HTR-8/SVneo (cell line): ENCODE results near the gene CD34.
"Not testable (repeated sequence)": the region's sequence is repeated elsewhere in the genome, so short reads cannot be mapped to it uniquely, and the experiment has no call there.

Source experiments
- DNase-seq: peaks from one replicate; pipeline ENCODE4 v3.0.0; 2011; ENCODE audit warnings: low spot score, mixed read lengths; ENCODE audit not compliant: insufficient read length
- FAIRE-seq: peaks from 2 replicates; lab custom pipeline; 2011; peaks lifted over from hg19 to GRCh38; lab: Jason Lieb, UNC

Gene CD34

GRCh38 chr1:207933205-207933800, 22.4 kb upstream of the CD34 start:
- no peak for DNase-seq
- no peak for FAIRE-seq

DNA sequence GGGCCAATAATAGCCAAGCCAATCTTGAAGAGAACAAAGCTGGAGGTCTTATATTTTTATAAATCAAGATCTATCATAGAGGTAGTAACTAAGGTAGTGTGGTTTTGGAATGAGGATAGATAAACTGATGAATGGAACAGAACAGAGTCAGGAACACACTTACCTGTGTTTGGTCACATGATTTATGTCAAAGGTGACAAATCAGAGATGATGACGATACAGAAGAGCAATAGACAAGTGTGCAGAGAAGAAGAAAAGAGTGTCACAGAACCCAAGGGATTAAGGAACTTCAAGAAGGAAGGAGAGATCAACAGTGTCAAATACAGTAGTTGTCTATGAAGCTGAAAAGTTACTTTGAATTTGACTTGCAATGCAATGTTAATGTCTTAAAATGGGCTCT, 16.1 kb upstream of the CD34 start:
- FAIRE-seq = no peak
- no peak for DNase-seq

DNA sequence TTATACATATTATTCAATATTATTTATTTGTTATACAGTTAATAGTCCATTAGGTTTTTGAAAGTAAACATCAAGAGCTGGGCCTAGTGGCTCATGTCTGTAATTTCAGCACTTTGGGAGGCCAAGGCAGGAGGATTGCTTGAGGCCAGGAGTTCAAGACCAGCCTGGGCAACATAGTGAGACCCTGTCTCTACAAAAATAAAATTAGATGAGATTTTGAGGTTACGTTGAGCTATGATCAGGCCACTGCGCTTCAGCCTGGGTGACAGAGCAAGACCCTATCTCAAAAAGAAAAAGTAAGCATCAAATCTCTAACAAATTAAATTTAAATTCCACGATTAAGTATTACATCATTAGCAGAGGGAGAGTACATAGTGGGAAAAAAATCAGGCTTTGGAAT, 15.0 kb upstream of the CD34 start:
- DNase-seq, FAIRE-seq: not testable (repeated sequence)

DNA sequence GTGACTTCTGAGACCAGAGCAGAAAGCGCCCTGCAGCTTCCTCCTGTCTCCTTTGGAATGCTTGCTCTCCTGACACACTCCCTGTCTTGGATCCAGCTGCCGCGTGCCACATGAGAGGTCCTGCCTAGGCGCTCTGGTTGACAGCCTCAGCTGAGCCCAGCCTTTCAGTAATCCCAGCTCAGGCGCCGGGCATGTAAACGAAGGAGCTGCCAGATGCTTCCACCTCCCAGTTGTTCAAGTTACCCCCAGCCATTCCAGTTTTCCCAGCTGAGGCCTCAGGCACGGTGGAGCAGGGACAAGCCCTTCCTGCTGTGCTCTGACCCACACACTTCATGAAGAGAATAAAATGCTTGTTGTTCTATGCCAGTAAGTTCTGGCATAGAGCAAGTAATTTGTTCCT, 14.3 kb upstream of the CD34 start:
- FAIRE-seq = no peak
- DNase-seq = no peak

DNA sequence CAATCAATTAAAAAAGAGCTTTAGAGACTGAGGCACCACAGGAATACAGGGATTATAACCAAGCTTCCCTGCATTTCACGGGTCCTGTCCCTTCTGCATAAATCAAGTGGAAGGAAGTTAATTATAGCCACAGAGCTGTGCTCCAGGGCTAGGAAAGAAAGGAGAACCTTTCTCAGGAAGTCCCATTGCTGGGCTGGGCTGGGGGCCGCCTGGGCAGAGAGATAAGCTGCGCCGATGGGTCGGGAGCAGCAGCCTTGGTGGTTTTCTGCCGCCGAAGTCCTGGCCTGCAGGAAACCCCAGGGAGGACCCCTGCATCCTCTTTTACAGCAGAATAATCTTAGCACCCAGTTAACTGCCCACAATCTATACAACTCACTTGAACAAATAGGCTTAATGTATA, 12.6 kb upstream of the CD34 start:
- no peak for DNase-seq
- FAIRE-seq = no peak

- DNase-seq = no peak
- no peak for FAIRE-seq
Measured at GRCh38 chr1:207923121-207923520, 12.2 kb upstream of the CD34 start.

DNA sequence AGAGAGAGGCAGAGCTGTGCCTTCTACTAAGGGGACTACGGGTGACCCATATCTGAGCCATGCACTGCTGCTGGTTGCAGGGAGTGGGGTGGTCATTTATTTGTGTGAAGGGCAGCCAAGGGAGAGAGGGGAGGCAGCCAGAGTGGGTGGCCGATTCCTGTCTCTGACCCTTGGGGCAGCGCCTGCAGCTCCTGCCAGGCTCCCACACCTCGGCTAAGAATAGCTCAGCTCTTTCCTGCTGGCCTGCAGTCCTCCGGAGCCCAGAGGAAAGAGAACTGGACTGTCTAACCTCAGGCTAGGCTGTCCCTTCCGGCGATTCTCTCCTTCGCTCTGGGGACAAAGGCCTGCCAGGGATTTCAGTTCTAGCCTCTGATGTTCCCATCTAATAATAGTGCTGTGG, 11.6 kb upstream of the CD34 start:
- no peak for DNase-seq
- FAIRE-seq = no peak

DNA sequence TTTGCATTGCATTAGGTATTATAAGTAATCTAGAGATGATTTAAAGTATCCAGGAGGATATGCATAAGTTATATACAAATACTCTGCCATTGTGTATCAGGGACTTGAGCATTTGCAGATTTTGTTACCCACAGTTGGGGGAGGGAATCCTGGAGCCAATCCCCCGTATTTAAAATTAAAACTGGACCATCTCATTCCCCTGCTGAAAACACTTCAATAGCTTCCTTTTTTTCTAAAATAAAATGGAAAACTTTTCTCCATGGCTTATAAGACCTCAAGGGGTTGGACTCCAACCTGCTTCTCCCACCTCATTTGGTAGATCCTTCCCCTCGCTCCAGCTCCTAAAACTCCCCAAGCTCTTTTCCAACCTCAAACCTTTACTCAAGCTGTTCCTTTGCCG, 10.4 kb upstream of the CD34 start:
- FAIRE-seq = no peak
- DNase-seq = no peak

- no peak for FAIRE-seq
- DNase-seq = no peak
Measured at GRCh38 chr1:207920444-207921021, 9.6 kb upstream of the CD34 start.

DNA sequence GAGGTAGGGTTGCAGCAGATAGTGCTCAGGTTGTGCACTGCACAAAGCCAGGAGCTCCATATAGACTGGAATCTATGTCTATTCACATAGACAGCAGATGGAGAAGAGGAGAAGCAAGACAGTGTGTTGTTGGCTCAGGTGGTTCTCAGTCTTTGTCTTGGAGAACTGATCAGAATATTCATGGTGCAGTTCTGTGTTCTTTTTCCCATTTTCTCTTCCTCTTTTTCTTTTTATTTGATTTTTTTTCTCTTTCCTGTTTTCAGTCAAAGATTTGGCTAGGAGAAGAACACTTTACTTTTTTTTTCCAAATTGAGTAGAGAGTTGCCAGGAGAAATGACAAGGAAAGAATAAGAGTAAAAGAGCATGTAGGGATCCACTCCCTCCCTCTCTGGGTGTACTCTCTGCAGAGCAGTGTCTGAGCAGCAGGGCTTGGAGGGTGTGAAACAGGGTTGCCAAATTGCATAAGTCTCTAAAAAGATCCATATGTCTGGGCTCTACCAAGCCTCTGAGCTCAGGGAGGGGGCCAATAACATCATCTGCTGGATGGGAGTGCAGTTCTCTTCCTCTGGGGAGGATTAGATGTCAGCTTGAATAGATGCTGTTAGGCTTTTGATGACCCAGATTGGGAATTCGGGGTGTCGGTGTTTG, 8.7 kb upstream of the CD34 start:
- no peak for FAIRE-seq

GRCh38 chr1:207918581-207918980, 7.7 kb upstream of the CD34 start:
- FAIRE-seq (no peak), DNase-seq (no peak)

More for the DNA sequence above, 8.7 kb upstream of the CD34 start:
- no peak for DNase-seq

GRCh38 chr1:207918011-207918410, 7.1 kb upstream of the CD34 start:
- FAIRE-seq (no peak), DNase-seq (no peak)

GRCh38 chr1:207917080-207917479, 6.2 kb upstream of the CD34 start:
- no peak for DNase-seq
- FAIRE-seq = no peak

DNA sequence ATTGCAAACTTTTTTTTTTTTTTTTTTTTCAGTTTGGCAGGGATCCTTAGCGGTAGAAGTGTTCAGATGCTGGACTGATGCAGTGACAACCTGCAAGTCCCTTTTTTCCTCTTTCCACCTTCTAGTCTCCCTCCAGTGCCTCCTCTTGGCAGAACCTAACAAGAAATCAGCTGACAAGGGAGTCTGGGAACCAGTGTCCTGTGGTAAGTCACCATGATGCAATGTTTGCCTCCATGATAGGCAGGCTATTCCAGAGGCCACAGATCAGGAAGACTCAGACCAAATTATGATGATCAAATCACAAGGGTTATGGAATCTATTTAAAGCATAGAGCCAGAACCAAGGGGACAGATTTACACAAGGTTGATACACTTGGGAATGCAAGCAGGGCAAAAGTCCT, 3.0 kb upstream of the CD34 start:
- no peak for DNase-seq
- no peak for FAIRE-seq

- DNase-seq (no peak), FAIRE-seq (no peak)
Measured at GRCh38 chr1:207911856-207912760, 1.2 kb upstream of the CD34 start.

DNA sequence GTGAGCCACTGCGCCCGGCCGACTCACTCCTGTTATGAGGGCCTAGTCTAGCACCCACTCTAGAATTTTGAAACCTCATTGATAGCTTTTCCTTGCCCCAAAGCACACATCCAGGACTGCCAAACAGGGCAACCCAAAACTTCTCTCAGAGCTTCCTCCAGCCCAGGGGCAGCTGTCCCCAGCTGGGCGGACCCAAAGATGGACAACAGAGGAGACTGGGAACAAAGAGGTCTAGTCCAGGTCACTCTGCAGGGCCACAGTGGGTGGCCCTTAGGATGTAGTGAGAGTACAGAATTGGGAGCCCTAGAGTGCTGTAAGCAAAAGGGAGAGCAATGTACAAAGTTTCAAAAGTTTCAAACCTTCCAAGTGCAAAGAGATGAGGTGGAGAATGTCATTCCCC, 1.2 kb downstream of the CD34 start:
- FAIRE-seq (no peak), DNase-seq (no peak)

GRCh38 chr1:207908107-207908734, 2.7 kb downstream of the CD34 start:
- DNase-seq (no peak), FAIRE-seq (no peak)

- no peak for FAIRE-seq
- DNase-seq = no peak
Measured at GRCh38 chr1:207904391-207904790, 6.5 kb downstream of the CD34 start.

GRCh38 chr1:207903767-207904166, 7.2 kb downstream of the CD34 start:
- no peak for DNase-seq
- no peak for FAIRE-seq

GRCh38 chr1:207903053-207903452, 7.9 kb downstream of the CD34 start:
- DNase-seq = no peak
- no peak for FAIRE-seq
